ENCODE data around the gene KLHL29. TPM values are rescaled to one million over a fixed set of nuclear protein-coding genes. Genes with fewer than 3 reads are reported as not detected.

The KLHL29 gene
- total RNA-seq, 1 donor from 2014 or later = 16.3 TPM

DNA sequence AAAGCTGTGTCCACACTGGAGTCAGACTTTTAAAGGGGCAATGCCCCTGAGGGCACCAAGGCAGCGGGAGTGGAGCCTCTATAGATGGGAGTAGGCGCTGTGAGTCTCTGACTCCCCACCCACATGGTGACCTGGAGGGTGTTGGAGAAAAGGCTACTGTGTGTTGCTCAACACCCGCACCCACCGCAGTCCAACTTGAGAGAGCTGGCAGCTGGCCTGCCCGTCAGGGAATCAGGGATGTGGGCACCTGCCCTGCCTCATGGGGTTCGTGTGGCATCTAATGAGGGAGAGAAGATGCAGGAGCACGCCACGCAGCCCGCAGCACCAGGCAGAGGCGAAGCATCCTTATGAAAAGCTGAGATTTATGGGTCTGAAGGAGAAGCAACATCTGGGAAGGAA is 84.2 kb downstream of the KLHL29 start:
- H3K27ac ChIP-seq = no peak overlapping the region
- intact Hi-C loops (cut with DNase I) = no loop called here
- H3K4me1 ChIP-seq = peaks cover 0 to 11% of the 10 kb centered on the region in 2 donors
- H3K9me3 ChIP-seq = no peaks in the 10 kb centered on the region
- peak in 1 of 2 donors; percentile 34 for DNase-seq (ENCODE audit: low spot score in 2 of 2)
- TF ChIP-seq, protein P1, sequence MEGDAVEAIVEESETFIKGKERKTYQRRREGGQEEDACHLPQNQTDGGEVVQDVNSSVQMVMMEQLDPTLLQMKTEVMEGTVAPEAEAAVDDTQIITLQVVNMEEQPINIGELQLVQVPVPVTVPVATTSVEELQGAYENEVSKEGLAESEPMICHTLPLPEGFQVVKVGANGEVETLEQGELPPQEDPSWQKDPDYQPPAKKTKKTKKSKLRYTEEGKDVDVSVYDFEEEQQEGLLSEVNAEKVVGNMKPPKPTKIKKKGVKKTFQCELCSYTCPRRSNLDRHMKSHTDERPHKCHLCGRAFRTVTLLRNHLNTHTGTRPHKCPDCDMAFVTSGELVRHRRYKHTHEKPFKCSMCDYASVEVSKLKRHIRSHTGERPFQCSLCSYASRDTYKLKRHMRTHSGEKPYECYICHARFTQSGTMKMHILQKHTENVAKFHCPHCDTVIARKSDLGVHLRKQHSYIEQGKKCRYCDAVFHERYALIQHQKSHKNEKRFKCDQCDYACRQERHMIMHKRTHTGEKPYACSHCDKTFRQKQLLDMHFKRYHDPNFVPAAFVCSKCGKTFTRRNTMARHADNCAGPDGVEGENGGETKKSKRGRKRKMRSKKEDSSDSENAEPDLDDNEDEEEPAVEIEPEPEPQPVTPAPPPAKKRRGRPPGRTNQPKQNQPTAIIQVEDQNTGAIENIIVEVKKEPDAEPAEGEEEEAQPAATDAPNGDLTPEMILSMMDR (IDR thresholded peaks at IDR 0.05) = no peak
- no peaks in the 10 kb centered on the region for H3K27me3 ChIP-seq
- H3K36me3 ChIP-seq = no peaks in the 10 kb centered on the region
- H3K4me3 ChIP-seq = no peak overlapping the region

DNA sequence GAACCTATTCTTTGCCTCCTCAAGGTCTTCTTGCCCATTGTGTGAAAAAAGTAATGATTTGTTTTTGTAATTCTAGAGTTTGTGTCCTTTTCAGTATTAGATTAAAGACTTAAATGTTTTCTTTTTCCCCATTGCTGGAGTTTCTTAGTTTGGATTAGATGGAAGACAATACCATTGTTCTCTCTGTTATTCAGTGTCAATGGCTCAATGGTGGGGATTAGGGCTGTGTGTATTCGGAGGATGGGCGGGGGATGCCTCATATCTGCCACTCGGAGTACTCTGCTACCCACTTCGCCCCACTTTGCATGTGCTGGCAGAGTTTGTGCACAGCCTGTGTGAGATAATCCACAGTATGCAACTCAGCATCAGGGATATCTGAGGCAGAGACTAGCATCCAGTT is 90.1 kb downstream of the KLHL29 start:
- H3K4me3 ChIP-seq = no peak overlapping the region
- TF ChIP-seq, protein P1 (IDR thresholded peaks at IDR 0.05) = no peak
- H3K9me3 ChIP-seq = no peaks in the 10 kb centered on the region
- no peaks in the 10 kb centered on the region for H3K27me3 ChIP-seq
- H3K36me3 ChIP-seq = no peaks in the 10 kb centered on the region
- H3K4me1 ChIP-seq = no peaks in the 10 kb centered on the region
- no peak for DNase-seq (ENCODE audit: low spot score in 2 of 2)
- intact Hi-C loops (cut with DNase I) = no loop called here
- H3K27ac ChIP-seq = no peak overlapping the region

DNA sequence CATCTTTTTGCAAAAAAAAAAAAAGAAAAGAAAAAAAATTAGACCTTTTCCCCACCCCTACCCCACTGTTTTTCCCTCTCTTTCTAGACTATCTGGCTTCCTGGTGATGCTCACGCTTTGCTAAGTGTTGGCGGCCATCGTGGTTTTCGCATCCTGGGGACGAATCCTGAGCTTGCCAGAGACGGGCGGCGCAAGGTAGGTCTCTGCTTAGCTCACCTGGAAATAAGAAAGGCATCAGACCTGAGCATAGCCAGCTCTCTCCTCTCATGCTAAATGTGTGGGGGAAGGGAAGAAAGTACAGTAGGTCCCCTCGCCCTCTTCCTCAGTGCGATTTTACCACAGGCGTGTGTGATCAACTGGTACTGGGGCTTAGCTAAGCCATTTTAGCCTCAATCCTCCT is 90.5 kb downstream of the KLHL29 start:
- intact Hi-C loops (cut with DNase I) = no loop called here
- H3K4me3 ChIP-seq = no peak overlapping the region
- no peak overlapping the region for H3K27ac ChIP-seq
- no peaks in the 10 kb centered on the region for H3K9me3 ChIP-seq
- H3K36me3 ChIP-seq = no peaks in the 10 kb centered on the region
- no peaks in the 10 kb centered on the region for H3K27me3 ChIP-seq
- DNase-seq (ENCODE audit: low spot score in 2 of 2) = no peak
- peaks cover 0 to 2% of the 10 kb centered on the region in 2 donors for H3K4me1 ChIP-seq
- TF ChIP-seq, protein P1 (IDR thresholded peaks at IDR 0.05) = no peak

DNA sequence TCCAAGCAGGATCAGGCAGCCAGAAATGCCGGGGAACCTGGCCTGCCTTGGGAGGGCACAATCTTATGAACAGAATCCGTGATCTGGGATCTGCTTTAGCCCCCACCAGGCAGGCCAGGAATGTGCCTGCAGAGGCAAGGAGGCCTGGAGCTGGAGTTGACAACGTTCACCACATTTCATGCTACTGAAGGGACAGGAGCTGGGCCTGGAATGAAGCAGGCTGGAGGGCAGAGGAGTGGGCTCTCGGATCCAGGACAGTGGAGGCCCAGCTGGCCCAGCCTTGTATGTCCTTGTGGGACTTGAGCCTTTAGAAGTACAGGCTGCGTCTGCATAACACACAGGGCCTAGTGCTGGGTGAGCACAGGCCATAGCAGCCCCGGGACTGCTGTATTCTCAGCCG is 91.8 kb downstream of the KLHL29 start:
- no peak overlapping the region for H3K4me3 ChIP-seq
- H3K27me3 ChIP-seq = no peaks in the 10 kb centered on the region
- peaks cover 0 to 10% of the 10 kb centered on the region in 2 donors for H3K4me1 ChIP-seq
- no peaks in the 10 kb centered on the region for H3K36me3 ChIP-seq
- H3K9me3 ChIP-seq = no peaks in the 10 kb centered on the region
- no peak for DNase-seq (ENCODE audit: low spot score in 2 of 2)
- H3K27ac ChIP-seq = no peak overlapping the region
- TF ChIP-seq, protein P1 (IDR thresholded peaks at IDR 0.05) = no peak
- intact Hi-C loops (cut with DNase I) = no loop called here

- no peak overlapping the region for H3K4me3 ChIP-seq
- no peaks in the 10 kb centered on the region for H3K27me3 ChIP-seq
- intact Hi-C loops (cut with DNase I) = no loop called here
- TF ChIP-seq, protein P1 (IDR thresholded peaks at IDR 0.05) = no peak
- no peak overlapping the region for H3K27ac ChIP-seq
- peaks cover 0 to 10% of the 10 kb centered on the region in 2 donors for H3K4me1 ChIP-seq
- H3K36me3 ChIP-seq = no peaks in the 10 kb centered on the region
- no peak for DNase-seq (ENCODE audit: low spot score in 2 of 2)
- H3K9me3 ChIP-seq = no peaks in the 10 kb centered on the region
Measured at GRCh38 chr2:23477392-23477791, 92.4 kb downstream of the KLHL29 start.
